Measurements from ENCODE around the gene CCT8. TPM values are rescaled to one million over a fixed set of nuclear protein-coding genes. Genes with fewer than 3 reads are reported as not detected.

CCT8 gene, protein sequence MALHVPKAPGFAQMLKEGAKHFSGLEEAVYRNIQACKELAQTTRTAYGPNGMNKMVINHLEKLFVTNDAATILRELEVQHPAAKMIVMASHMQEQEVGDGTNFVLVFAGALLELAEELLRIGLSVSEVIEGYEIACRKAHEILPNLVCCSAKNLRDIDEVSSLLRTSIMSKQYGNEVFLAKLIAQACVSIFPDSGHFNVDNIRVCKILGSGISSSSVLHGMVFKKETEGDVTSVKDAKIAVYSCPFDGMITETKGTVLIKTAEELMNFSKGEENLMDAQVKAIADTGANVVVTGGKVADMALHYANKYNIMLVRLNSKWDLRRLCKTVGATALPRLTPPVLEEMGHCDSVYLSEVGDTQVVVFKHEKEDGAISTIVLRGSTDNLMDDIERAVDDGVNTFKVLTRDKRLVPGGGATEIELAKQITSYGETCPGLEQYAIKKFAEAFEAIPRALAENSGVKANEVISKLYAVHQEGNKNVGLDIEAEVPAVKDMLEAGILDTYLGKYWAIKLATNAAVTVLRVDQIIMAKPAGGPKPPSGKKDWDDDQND
- 312 TPM for polyA plus RNA-seq (ENCODE audit: insufficient read length)
- long read RNA-seq, donor 1, transcript CCT8-201 (15 exons, 2,005 nt), result major isoform, 62 of 168 reads
- long read RNA-seq, donor 1, partial matches to known transcripts, result 87 of 168 reads
- long read RNA-seq, donor 1, other reads (novel, unspliced or antisense), result 14 of 168 reads
- long read RNA-seq, donor 2, transcript CCT8-201 (15 exons, 2,005 nt), result major isoform, 37 of 120 reads
- long read RNA-seq, donor 2, partial matches to known transcripts, result 74 of 120 reads
- long read RNA-seq, donor 2, other reads (novel, unspliced or antisense), result 6 of 120 reads
- long read RNA-seq, donor 3, transcript CCT8-210 (5 exons, 1,326 nt), result minor isoform, 7 of 122 reads
- long read RNA-seq, donor 3, transcript CCT8-201 (15 exons, 2,005 nt), result major isoform, 46 of 122 reads
- long read RNA-seq, donor 3, partial matches to known transcripts, result 68 of 122 reads
- long read RNA-seq, donor 3, other reads (novel, unspliced or antisense), result 0 of 122 reads
- long read RNA-seq, donor 4, partial matches to known transcripts, result 23 of 29 reads
- long read RNA-seq, donor 4, other reads (novel, unspliced or antisense), result 0 of 29 reads
- long read RNA-seq, donor 5, transcript CCT8-204 (15 exons, 1,872 nt), result minor isoform, 5 of 290 reads
- long read RNA-seq, donor 5, transcript CCT8-201 (15 exons, 2,005 nt), result major isoform, 96 of 290 reads
- long read RNA-seq, donor 5, transcript CCT8-210 (5 exons, 1,326 nt), result minor isoform, 10 of 290 reads
- long read RNA-seq, donor 5, partial matches to known transcripts, result 166 of 290 reads
- long read RNA-seq, donor 5, other reads (novel, unspliced or antisense), result 13 of 290 reads
- long read RNA-seq, donor 6, transcript CCT8-201 (15 exons, 2,005 nt), result major isoform, 43 of 111 reads
- long read RNA-seq, donor 6, partial matches to known transcripts, result 66 of 111 reads
- long read RNA-seq, donor 6, other reads (novel, unspliced or antisense), result 0 of 111 reads
- long read RNA-seq, donor 7, transcript CCT8-201 (15 exons, 2,005 nt), result major isoform, 55 of 210 reads
- long read RNA-seq, donor 7, transcript CCT8-210 (5 exons, 1,326 nt), result minor isoform, 6 of 210 reads
- long read RNA-seq, donor 7, partial matches to known transcripts, result 145 of 210 reads
- long read RNA-seq, donor 7, other reads (novel, unspliced or antisense), result 0 of 210 reads
- long read RNA-seq, donor 8, transcript CCT8-201 (15 exons, 2,005 nt), result major isoform, 28 of 52 reads
- long read RNA-seq, donor 8, partial matches to known transcripts, result 15 of 52 reads
- long read RNA-seq, donor 8, other reads (novel, unspliced or antisense), result 5 of 52 reads

DNA sequence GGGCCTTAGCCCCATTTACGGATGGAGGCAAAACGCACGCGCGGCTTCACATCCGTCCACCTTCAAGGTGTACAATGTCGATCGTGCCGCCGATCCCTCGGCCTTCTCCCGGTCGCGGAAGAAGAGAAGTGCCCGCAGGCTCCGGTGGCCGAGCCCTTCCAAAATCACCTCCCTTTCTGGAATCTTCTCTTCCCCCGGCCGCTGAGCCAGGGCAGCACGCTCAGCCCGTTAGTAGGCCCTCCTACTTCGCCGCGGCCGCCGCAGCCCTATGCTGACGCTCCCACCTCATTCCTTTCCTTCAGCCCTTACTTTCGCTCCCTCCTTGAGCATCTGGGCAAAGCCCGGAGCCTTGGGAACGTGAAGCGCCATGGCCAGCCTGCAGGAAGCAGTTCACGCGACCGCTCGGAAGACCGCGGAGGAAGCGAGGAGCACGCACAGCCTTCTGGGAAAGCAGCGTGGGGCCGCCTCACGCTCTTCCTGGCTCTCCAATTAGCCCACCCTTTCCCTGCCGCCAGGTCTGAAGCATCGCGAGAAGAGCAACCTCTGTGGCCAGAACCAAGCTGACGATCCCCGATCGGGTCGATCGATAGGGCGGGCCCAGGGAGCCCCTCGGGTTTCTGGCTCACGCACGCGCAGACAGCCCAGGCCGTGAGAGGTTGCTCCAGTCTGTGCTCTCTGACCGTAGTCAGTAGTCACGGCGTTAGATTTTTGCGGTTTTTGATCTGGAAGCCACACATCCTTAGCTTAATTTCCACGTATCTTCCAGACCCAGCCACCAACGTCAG lies at the start of gene CCT8:
Gene CCT8 (minus strand): TSS at position 427 of the 785 bp plus-strand sequence. CDS start 58 bp downstream, at position 369.
- peak; percentile 100 for DNase-seq

DNA sequence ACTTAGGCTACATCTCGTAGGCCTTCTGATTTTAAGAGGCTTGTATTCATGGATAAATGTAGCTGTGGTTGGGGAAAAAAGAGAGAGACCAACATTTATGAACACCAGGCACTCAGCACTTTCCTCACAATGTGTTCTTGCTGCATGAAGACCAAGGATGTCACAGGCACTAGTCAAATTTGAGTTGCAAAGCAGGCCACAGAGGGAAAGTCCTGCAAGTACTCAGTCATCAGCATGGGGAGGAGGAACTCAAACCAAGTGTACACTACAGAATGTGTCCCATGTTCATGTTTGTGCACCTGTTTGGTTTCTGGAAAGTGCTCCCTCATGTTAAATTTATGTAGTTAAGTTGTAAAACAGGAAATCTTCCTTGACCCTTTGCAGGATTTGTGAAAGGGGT lies 48.3 kb upstream of the CCT8 start:
- no peak for DNase-seq

DNA sequence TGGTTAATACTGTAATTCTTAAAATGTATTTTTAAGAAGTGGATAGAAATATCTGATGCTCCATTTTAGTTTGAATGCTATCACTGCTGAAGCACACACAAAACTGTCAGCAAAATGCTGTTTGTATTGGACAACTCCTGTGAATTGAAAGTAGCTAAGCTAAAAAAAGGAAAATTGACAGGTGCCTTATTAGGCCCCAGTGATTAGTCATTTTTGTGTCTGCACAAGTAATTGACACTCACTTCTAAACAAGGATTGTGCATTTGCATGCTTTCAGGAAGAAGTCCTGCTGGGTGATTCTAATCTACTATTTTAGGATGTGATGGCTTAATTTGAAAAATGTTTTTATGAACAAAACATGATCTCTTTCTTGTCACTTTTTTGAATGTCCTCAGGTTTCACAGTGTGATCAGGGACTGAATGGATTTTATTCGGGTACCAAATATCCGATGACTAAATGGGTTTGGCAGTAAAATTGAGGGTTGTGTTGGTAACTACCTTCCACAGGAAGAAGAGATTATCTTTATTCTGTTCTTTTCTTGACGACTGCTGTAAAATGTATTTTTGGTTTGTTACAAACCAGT lies 44.0 kb upstream of the CCT8 start:
- no peak for DNase-seq

DNA sequence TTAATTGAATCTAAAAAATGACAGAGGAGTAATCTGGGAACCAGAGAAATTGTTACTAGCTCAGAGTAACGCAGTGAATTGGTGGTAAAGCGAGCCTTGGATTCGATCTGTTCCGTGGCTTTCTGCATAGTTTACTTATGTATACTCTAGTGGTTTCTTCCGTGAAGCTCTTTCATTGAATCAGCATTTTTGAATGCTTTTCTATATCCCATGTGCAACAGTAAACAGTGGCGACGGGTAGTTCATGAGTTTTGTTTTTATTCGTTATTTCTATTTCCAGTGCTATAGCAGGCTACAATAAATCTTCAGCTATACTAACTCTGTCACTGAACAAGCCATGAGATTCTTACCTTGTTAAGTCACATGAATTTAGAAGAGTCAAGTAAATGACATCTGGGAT lies 42.5 kb upstream of the CCT8 start:
- DNase-seq, result no peak

DNA sequence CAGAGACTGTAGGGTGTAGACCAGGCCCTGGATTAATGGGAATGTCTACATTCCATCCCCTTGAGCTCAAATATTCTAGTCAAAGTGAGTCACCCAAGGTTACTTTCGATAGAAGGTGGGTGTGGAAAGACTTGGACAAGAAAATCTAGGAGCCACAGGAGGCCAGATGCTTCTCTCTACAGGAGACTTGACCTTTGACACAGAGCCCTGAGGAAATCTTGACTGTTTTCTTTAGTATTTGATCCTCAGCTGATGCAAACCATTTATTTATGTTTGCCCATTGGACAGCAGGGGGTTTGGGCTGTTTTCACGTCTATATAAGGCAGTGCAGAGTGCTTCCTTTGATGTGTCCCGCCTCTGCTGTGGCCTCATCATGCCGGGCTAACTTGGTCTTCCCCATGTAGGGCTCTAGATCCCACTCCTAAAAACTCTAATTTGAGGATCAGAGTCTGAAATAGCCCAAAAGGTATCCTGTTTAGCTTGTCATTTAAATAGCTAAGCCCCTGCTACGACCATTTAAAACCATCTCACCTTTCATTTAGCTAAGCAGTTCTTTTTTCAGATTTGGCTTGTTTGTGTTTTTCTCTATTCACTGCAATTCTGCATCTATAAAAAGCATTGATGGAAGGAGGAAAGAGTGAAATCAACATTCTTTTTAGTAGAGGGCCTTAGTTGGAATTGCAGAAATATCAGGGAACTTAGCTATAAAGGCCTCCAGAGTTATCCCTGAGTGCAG lies 41.5 kb upstream of the CCT8 start:
- no peak for DNase-seq

DNA sequence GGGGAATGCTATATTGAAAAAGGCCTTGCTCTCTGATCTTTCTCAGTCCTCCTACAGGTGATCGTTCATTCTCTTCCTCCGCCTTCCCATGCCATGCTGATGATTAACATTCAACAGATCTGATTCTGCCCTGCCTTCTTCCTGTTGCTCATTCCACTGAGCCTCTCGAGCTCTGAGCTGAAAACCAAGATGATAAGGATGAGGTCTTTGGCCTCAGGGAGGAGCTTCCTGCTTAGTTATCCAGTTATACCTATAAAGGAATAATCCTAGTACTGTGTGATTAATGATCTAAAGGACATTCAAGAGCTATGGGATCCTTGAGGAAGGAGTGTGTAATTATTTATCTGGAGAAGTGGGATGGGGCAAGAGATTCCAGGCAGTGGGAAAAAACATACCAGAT lies 31.8 kb upstream of the CCT8 start:
- no peak for DNase-seq

DNA sequence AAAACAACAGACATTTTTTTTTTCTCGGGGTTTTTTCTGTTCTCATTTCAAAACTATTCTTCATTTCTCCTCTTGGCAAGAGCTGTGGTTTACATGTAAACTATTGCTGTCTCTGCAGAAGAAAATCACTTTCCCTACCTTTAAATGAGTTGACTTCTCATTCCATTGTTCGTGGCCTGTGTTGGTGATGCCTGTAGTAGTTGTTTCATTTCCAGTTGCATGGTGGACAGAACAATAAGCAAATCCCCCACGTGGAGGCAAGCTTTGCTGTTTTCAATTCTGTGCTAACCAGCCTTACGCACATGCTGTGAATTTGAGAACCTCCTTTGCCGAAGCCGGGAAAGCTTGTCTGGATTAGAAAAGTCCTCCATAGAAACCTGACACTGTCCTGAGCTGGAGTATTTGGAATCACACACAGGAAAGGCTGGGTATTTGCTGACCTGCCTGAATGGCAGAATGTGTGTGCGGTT lies 30.8 kb upstream of the CCT8 start:
- no peak for DNase-seq

DNA sequence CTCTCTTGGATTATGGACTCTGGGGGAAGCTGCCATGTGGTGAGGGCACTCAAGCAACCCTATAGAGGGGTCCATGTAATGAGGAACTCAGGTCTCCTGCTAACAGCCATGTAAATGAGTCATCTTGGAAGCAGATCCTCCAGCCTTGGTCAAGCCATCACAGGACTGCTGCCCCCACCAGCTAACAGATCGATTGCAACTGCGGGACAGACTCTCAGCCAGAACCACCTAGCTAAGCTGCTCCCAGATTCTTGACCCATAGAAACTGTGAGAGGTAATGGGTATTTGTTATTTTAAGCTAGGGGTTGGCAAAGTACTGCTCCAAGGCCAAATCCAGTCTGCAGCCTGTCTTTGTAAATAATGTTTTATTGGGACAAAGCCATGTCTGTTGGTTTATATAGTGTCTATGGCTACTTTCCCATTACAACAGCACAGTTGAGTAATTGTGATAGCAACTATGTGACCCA lies 29.4 kb upstream of the CCT8 start:
- DNase-seq, result no peak

DNA sequence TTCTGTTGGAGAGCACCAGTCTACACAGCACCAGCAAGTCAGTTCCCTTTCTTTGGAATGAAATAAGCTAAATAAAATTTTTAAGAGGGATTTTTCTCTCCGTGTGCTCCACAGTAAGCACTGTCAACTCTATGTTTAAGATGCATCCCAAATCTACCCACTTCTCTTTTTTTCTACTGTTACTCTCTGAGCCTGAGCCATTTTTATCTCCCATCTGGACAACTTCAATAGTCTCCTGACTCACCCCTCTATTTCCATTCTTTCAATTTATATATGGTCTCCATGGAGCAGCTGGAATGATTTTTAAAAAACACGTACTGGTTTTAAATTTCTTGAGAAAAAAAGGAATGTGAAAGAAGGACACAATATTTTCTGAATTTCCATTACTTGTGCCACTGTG lies 24.7 kb upstream of the CCT8 start:
- DNase-seq, result no peak

DNA sequence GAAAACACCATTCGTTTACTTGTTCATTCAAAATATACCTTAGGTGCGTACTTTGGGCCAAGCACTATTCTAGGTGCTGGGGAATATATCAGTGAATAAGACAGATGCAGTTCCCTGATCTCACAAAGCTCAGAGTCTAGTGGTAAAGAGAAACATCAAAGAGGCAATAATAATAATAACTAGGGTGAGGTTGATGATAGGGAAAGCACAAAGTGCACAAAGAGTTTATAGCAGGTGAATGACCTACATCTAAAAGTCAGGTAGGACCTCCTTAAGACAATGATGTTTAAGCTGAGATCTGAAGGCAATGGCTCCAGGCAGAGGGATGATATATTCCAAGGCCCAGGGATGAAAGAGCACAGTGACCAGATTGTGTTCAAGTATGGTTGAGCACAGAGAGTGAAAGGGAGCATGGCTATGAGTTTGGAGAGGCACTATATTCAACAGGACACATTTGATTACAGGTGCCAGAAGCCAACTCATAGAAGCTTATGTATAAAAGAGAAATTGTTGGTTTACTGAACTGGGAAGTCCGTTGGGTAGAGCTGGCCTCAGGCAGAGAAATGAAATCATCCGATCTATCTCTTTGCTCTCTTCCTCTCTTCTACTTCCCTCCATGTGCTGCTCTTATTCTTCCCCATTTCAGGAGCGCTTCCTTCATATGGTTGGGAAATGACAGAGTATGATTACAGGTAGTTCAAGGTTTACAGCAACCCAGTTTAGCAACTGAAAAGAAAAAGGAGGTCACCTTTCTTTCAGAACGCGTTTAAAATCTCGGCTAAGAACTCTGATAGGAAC lies 23.0 kb upstream of the CCT8 start:
- no peak for DNase-seq

DNA sequence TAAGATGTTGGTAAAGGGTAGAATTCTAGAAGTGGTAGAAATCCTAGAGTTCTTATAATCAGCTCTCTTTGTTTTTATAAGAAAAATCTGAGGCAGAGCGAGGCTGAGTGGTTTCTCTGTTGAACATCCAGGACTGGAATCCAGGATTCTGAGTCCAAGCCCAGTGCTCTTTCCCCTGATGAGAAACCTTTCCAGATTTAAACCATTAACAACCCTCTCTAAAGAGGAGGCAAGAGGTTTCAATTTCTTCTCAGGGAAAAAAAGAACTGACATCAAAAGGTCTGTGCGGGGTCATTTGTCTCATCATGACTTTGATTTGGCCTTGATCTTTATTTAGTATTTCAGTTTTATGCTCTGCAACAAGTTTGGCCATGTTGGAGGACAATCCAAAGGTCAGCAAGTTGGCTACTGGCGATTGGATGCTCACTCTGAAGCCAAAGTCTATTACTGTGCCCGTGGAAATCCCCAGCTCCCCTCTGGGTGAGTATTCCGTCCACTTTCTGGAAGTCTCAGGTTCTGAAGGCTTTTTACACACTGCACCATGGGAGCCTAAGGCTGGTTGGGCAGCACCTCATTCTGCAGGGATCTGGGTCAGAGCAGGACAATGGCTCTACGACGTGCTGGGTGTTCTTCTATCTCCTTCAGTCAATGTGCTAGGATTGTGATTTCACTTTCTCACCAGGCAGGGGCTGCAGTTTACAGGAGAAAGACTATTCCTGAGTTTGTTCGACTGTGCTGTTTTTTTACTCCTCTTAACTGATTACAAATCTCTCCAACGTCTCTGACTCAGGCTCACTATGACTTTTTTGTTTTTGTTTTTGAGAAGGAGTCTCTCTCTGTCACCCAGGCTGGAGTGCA lies 18.9 kb upstream of the CCT8 start:
- no peak for DNase-seq

DNA sequence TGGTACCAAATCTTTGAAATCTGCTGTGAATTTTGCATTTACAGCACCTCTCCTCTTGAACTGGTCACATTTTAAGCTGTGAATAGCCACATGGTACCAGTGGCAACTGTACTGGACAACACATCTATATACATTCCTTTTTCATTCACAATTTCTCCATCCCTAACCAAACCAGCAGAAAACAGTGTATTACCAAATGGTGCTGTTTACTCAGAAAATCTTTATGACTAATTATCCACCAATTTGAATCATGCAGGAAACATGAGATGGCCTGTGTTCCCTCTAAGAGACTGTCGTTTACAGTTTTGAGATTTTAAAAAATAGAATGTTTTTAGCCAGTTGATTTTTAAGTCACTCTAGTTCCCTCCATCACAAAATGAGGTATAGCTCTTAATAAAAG lies 17.6 kb upstream of the CCT8 start:
- no peak for DNase-seq

DNA sequence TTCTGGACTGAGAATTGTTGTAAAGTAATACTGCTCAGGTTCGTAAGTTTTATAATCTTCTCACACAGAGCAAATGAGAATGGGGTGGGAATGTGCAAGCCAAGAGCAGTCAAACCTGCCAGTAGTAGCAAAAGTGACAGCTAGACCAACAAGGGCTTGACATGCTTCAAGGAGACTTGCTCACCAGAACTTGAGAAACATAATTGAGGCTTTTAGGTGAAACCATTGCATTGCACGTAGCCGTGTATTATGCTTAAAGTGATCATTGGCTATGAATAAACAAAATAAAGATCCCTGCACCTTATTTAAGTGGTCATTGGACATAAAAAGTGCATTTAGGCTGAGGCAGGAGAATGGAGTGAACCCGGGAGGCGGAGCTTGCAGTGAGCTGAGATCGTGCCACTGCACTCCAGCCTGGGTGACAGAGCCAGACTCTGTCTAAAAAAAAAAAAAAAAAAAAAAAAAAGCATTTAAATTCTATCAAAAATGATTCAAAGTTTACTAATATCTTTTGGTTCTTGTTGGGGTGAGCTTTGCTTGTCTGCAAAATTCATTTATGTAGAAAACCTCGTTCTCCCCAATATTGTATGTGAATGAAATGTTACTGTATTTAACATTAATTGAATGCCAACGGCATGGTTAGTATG lies 11.8 kb upstream of the CCT8 start:
- no peak for DNase-seq

DNA sequence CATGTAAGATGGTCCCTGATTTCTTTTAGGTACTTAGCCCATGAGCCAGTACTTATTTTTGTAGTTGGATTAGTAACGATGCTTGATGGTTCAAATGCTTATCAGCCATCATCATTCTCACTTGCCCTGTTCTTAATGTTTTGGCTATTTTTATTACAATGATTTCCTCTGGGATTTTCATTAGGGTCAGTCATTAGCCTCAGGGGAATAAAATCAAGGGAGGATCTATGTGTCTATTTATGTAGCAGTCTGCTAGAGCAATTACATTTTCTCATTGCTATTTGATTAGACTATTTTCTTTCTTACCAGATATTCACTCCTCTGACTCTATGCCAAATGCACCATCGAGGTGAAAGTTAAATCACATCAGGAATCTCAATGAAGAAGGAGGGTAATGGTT lies 10.9 kb upstream of the CCT8 start:
- no peak for DNase-seq

DNA sequence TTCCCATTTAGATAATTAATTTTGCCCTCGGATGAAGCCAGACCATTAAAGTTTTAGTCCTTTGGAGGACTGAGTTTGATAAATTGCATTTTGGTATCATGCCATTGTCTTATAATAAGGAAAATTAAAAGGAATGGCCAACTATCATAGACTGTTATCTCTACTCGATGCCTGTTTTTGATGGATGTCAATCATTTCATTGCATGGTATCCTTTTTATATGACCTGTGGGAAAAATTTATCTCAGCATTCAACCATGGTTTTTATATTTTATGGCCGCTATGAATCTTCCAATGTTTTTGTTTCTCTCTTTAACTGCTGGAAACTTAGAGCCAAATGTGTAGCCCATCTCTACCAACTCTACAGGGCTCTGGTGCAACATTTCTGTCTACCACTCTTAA lies 9.9 kb upstream of the CCT8 start:
- DNase-seq, result no peak

DNA sequence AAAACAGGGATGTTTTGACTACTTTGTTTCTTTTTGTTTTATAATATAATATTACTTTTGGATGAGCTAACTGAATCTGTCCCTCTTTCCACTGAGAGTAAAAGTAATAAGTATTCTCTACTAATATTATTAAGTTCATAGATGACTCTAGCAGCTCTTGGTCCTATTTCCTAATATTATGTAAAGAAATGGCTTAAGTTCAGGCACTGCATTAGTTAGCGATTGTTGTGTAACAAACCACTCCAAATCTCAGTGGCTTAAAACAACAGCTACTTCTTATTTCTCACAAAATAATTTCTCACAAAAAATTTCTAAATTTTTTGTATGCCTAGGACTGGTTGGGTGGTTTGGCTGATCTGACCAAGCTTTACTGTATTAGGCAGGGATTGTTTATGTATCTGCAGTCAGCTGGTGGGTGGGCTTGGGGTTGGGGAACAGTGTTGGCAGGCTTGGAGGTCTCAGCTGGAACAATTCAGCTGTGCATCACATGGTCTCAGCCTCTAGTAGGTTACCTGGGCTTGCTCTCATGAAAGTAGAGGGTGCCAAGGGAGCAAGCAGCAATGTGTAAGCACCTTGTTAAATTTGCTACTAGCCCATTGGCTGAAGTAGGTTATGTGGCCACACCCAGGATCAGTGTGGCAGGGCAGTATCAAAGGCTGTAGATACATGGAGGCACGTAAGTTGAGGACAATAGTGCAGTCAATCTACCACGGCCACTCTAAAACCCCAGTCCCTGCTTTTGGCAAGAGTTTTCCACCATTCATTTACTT lies 8.8 kb upstream of the CCT8 start:
- no peak for DNase-seq
